Endothelial cell of umbilical vein (primary cell): ENCODE data around the gene PAAF1. TPM values are rescaled to one million over a fixed set of nuclear protein-coding genes. Genes with fewer than 3 reads are reported as not detected.

Experiments used
- BruUV-seq: library from RNA; stranded (reverse); fragments of 400-500 nt; replicated peaks from 2 replicates; lab custom pipeline; 2021; lab: Mats Ljungman, UMichigan
- CTCF ChIA-PET: fragments of 300-600, 350-600 bp; sonication (Branson Sonifier 250); formaldehyde crosslinking; loops from one replicate; lab custom pipeline; 2021; ENCODE audit warnings: antibody characterized with exemption, inconsistent platforms; lab: Charles Lee
- POLR2A ChIA-PET: fragments of 300-600, 350-600 bp; sonication (Branson Sonifier 250); formaldehyde crosslinking; loops from one replicate; lab custom pipeline; 2021; ENCODE audit warnings: antibody characterized with exemption, inconsistent platforms; lab: Charles Lee
- DNase-seq: peaks from one replicate; pipeline ENCODE4 v3.0.0-alpha.2; 2011; ENCODE audit warnings: low read depth, low spot score
- FAIRE-seq: peaks from 2 replicates; lab custom pipeline; 2011; peaks lifted over from hg19 to GRCh38; lab: Jason Lieb, UNC
- H2AFZ ChIP-seq: 2 replicates; pipeline ENCODE4 v1.6.0; 2012; ENCODE audit warnings: low read depth, low read length, control low read depth, inconsistent platforms
- H3K27ac ChIP-seq: 2 replicates; pipeline ENCODE4 v1.5.1; 2011; ENCODE audit warnings: low read depth, mild to moderate bottlenecking, control low read depth, low read length, moderate library complexity; ENCODE audit not compliant: insufficient read depth
- H3K27me3 ChIP-seq, 2 experiments: 2 replicates each; pipeline versions ENCODE4 v1.6.0 to v1.6.1; 2011; ENCODE audit warnings: low read length in 2 of 2, mixed read lengths in 1 of 2; ENCODE audit not compliant: control insufficient read depth in 2 of 2, insufficient read depth in 2 of 2
- H3K36me3 ChIP-seq, 2 experiments: 2 replicates in 1 of 2; 3 replicates in 1 of 2; pipeline ENCODE4 v1.5.1; 2011; ENCODE audit warnings: low read length in 2 of 2, mild to moderate bottlenecking in 1 of 2, moderate library complexity in 1 of 2; ENCODE audit not compliant: control insufficient read depth in 2 of 2, insufficient read depth in 2 of 2; ENCODE audit errors: extremely low read depth in 1 of 2
- H3K4me1 ChIP-seq: 3 replicates; pipeline ENCODE4 v1.5.1; 2011; ENCODE audit warnings: mild to moderate bottlenecking, low read length; ENCODE audit not compliant: control insufficient read depth, insufficient read depth; ENCODE audit errors: extremely low read depth
- H3K4me2 ChIP-seq: 2 replicates; pipeline ENCODE4 v1.6.1; 2011; ENCODE audit warnings: low read length, control low read depth, mixed read lengths; ENCODE audit not compliant: insufficient read depth
- H3K4me3 ChIP-seq, 3 experiments: fragments of 200-600 bp in 1 of 3; sonication (generic), shearing (Covaris generic) in 1 of 3; replicated peaks in 1 of 3; 2 replicates each; pipeline ENCODE4 v1.5.1; 2011 to 2016; ENCODE audit warnings: control low read depth in 3 of 3, low read length in 3 of 3, mild to moderate bottlenecking in 2 of 3, inconsistent platforms in 1 of 3, low read depth in 1 of 3, moderate library complexity in 1 of 3; ENCODE audit not compliant: insufficient read depth in 1 of 3
- H3K79me2 ChIP-seq: 2 replicates; pipeline ENCODE4 v1.6.0; 2012; ENCODE audit warnings: low read length, inconsistent platforms; ENCODE audit not compliant: control insufficient read depth, insufficient read depth
- H3K9ac ChIP-seq: replicated peaks from 2 replicates; pipeline ENCODE3; 2011; ENCODE audit warnings: low read length, control low read depth; ENCODE audit not compliant: insufficient read depth; ENCODE audit errors: extremely low read depth
- H3K9me1 ChIP-seq: replicated peaks from 3 replicates; pipeline ENCODE4 v1.6.0; 2011; ENCODE audit warnings: mild to moderate bottlenecking, low read length; ENCODE audit not compliant: control insufficient read depth, insufficient read depth; ENCODE audit errors: extremely low read depth
- H3K9me3 ChIP-seq: replicated peaks from 2 replicates; pipeline ENCODE4 v1.5.1; 2012; ENCODE audit warnings: low read length, inconsistent platforms; ENCODE audit not compliant: control insufficient read depth, insufficient read depth
- H4K20me1 ChIP-seq: replicated peaks from 2 replicates; pipeline ENCODE3; 2011; ENCODE audit warnings: mild to moderate bottlenecking, low read length; ENCODE audit not compliant: control insufficient read depth, insufficient read depth; ENCODE audit errors: extremely low read depth
- EZH2 ChIP-seq: IDR thresholded peaks from 2 replicates; pipeline ENCODE4 v1.6.1; 2012; ENCODE audit warnings: borderline replicate concordance, low read depth, mild to moderate bottlenecking, moderate library complexity, low read length, inconsistent platforms; ENCODE audit not compliant: severe bottlenecking
- FOS ChIP-seq: IDR thresholded peaks from 2 replicates; pipeline ENCODE4 v1.6.1; 2011; ENCODE audit warnings: mild to moderate bottlenecking, low read length, moderate library complexity, borderline replicate concordance; ENCODE audit not compliant: insufficient read depth
- GATA2 ChIP-seq: IDR thresholded peaks from 2 replicates; pipeline ENCODE4 v1.7.0; 2011; ENCODE audit warnings: low read depth, mild to moderate bottlenecking, moderate library complexity, mixed read lengths, low read length; ENCODE audit not compliant: insufficient read length, insufficient read depth
- JUN ChIP-seq: IDR thresholded peaks from 2 replicates; pipeline ENCODE4 v1.6.1; 2011; ENCODE audit warnings: borderline replicate concordance, low read depth; ENCODE audit not compliant: insufficient read length, insufficient read depth
- MYC ChIP-seq: IDR thresholded peaks from one replicate; pipeline ENCODE4 v1.6.1; 2011; ENCODE audit warnings: mild to moderate bottlenecking, low read depth, low read length
- POLR2A ChIP-seq: IDR thresholded peaks from 2 replicates; pipeline ENCODE4 v1.6.1; 2012; ENCODE audit warnings: low read depth, mild to moderate bottlenecking, control low read depth, low read length
- POLR2AphosphoS5 ChIP-seq: IDR thresholded peaks from 2 replicates; pipeline ENCODE4 v1.6.1; 2012; ENCODE audit warnings: low read depth, mild to moderate bottlenecking, control low read depth, low read length, moderate library complexity; ENCODE audit not compliant: insufficient read depth
- dilution Hi-C: fragments of 300-500 bp; cut with MboI; formaldehyde crosslinking; loops from one replicate; pipeline ENCODE4 v1.15.0; 2019; ENCODE audit warnings: low sequenced_read_pairs; ENCODE audit not compliant: extremely low pct_ligation_motif_present
- intact Hi-C: fragments of 100-400 bp; cut with micrococcal nuclease; formaldehyde crosslinking; loops from one replicate; pipeline ENCODE4 v1.10.0; 2022
- polyA plus RNA-seq, 4 experiments: library from polyadenylated mRNA; depleted of rRNA in 3 of 4; stranded (reverse) in 3 of 4; unstranded in 1 of 4; fragments of >200 nt; gene quantifications; 2 replicates each; pipeline versions ENCODE4 v1.2.1 to v1.2.3, GENCODE V29; 2011 to 2012; ENCODE audit warnings: missing spikeins in 1 of 4
- total RNA-seq: library from RNA; stranded (reverse); gene quantifications from 2 replicates; pipeline ENCODE4 v1.2.3, GENCODE V29; 2021
- TF ChIP-seq, protein P1 (sequence below): IDR thresholded peaks from 2 replicates; pipeline ENCODE4 v1.6.1; 2011; ENCODE audit not compliant: insufficient read depth, insufficient read length
- TF ChIP-seq, protein P2 (sequence below), 2 donors: IDR thresholded peaks; 1 replicate in 1 of 2; 2 replicates in 1 of 2; pipeline ENCODE4 v1.5.1; 2011; ENCODE audit warnings: low read length in 2 of 2, mild to moderate bottlenecking in 2 of 2, moderate library complexity in 2 of 2, control low read depth in 1 of 2, inconsistent platforms in 1 of 2, low read depth in 1 of 2; ENCODE audit not compliant: insufficient read depth in 1 of 2; ENCODE audit errors: extremely low read depth in 1 of 2

The PAAF1 gene
- total and polyA plus RNA-seq, 2 donors (not counting 3 experiments of a cell fraction or from before 2014, with no cell fraction given), result 9.8 to 16.1 TPM

DNA sequence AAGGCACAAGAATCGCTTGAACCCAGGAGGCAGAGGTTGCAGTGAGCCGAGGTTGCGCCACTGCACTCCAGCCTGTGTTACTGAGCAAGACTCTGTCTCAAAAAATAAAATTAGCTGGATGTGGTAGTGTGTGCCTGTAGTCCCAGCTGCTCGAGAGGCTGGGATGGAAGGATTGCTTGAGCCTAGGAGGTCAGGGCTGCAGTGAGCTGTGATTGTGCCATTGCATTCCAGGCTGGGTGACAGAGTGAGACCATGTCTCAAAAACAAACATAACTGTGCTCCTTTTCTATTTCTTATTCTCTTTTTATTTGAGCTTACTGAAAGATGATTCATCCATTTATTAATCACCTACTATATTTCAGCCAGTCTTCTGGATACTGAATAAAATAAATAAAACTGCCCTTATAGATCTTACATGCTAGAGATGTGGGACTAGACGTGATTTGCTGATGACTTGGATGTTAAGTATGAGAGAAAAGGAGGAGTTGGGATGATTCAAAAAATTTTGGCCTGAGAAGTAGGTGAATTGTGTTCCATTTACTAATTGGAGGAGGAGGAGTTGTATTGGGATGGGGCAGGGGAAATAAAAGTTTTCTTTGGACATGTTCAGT, 18.0 kb downstream of the PAAF1 start:
- dilution Hi-C loops (no loop called here), intact Hi-C loops (no loop called here)
- Histone ChIP-seq H3K27ac (no peak overlapping the region), H3K9ac (no peak overlapping the region), H3K9me1 (no peaks in the 10 kb centered on the region), H3K27me3 (no peaks in the 10 kb centered on the region), H3K9me3 (no peaks in the 10 kb centered on the region), H3K79me2 (no peaks in the 10 kb centered on the region), H3K4me3 (no peak overlapping the region), H3K4me2 (no peak overlapping the region), H3K36me3 (peaks cover 0 to 4% of the 10 kb centered on the region in 2 experiments), H3K4me1 (no peaks in the 10 kb centered on the region), H4K20me1 (no peaks in the 10 kb centered on the region), H2AFZ (no peak overlapping the region)
- CTCF ChIA-PET, result interaction anchor here (0.6 kb wide), 1 partner anchor 306 kb away, joined by 3 read pairs; no protein-coding TSS in a partner anchor
- FAIRE-seq (no peak), DNase-seq (no peak)
- POLR2A ChIA-PET, result interaction anchor here (0.6 kb wide), 1 partner anchor 88 kb away, joined by 6 read pairs; no protein-coding TSS in a partner anchor
- TF ChIP-seq EZH2, result no peak
- TF ChIP-seq, protein P1, sequence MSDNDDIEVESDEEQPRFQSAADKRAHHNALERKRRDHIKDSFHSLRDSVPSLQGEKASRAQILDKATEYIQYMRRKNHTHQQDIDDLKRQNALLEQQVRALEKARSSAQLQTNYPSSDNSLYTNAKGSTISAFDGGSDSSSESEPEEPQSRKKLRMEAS, result no peak
- no peak for TF ChIP-seq POLR2A
- TF ChIP-seq FOS, result no peak
- no peak for TF ChIP-seq POLR2AphosphoS5
- no peak for TF ChIP-seq GATA2
- TF ChIP-seq MYC, result no peak
- TF ChIP-seq, protein P2, sequence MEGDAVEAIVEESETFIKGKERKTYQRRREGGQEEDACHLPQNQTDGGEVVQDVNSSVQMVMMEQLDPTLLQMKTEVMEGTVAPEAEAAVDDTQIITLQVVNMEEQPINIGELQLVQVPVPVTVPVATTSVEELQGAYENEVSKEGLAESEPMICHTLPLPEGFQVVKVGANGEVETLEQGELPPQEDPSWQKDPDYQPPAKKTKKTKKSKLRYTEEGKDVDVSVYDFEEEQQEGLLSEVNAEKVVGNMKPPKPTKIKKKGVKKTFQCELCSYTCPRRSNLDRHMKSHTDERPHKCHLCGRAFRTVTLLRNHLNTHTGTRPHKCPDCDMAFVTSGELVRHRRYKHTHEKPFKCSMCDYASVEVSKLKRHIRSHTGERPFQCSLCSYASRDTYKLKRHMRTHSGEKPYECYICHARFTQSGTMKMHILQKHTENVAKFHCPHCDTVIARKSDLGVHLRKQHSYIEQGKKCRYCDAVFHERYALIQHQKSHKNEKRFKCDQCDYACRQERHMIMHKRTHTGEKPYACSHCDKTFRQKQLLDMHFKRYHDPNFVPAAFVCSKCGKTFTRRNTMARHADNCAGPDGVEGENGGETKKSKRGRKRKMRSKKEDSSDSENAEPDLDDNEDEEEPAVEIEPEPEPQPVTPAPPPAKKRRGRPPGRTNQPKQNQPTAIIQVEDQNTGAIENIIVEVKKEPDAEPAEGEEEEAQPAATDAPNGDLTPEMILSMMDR (IDR thresholded peaks at IDR 0.05; ENCODE audit: extremely low read depth in 1 of 2, insufficient read depth in 1 of 2, low read depth in 1 of 2, low read length in 2 of 2), result no peak
- no peak for TF ChIP-seq JUN
- no TSS peak for BruUV-seq
